Adrenal gland (tissue), 5 donors: ENCODE measurements around the gene WIZ.
"Not testable (repeated sequence)": the region's sequence is repeated elsewhere in the genome, so short reads cannot be mapped to it uniquely, and the experiment has no call there.

Source experiments
- POLR2A ChIP-seq, 2 donors: fragments of 450-650 bp; IDR thresholded peaks; one replicate each; pipeline ENCODE4 v1.6.1; 2017; ENCODE audit warnings: antibody characterized with exemption in 2 of 2, mild to moderate bottlenecking in 2 of 2, moderate library complexity in 1 of 2
- TF ChIP-seq, protein P1 (sequence below), 6 experiments: fragments of 450-650 bp in 4 of 6; fragments of 200-600 bp in 2 of 6; sonication (generic) in 1 of 6; IDR thresholded peaks; 1 replicate in 5 of 6; 2 replicates in 1 of 6; pipeline versions ENCODE4 v1.5.1 to v1.8.0; 2016 to 2021; ENCODE audit warnings: antibody characterized with exemption in 6 of 6, mild to moderate bottlenecking in 2 of 6, moderate library complexity in 1 of 6
- donor health status: DM: no; HTN: no; CAD: no.

DNA sequence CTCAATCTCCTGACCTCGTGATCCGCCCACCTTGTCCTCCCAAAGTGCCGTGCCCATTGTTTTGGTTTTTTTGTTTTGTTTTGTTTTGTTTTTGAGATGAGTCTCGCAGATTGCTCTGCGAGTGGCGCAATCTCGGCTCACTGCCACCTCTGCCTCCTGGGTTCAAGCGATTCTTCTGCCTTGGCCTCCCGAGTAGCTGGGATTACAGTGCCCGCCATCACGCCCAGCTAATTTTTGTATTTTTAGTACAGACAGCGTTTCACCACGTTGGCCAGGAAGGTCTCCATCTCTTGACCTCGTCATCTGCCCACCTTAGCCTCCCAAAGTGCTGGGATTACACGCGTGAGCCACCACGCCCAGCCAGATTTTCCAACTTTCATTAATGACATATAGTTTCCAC is 54.5 kb downstream of the WIZ start:
- TF ChIP-seq, protein P1, sequence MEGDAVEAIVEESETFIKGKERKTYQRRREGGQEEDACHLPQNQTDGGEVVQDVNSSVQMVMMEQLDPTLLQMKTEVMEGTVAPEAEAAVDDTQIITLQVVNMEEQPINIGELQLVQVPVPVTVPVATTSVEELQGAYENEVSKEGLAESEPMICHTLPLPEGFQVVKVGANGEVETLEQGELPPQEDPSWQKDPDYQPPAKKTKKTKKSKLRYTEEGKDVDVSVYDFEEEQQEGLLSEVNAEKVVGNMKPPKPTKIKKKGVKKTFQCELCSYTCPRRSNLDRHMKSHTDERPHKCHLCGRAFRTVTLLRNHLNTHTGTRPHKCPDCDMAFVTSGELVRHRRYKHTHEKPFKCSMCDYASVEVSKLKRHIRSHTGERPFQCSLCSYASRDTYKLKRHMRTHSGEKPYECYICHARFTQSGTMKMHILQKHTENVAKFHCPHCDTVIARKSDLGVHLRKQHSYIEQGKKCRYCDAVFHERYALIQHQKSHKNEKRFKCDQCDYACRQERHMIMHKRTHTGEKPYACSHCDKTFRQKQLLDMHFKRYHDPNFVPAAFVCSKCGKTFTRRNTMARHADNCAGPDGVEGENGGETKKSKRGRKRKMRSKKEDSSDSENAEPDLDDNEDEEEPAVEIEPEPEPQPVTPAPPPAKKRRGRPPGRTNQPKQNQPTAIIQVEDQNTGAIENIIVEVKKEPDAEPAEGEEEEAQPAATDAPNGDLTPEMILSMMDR (IDR thresholded peaks at IDR 0.05): not testable (repeated sequence)
- not testable (repeated sequence) for TF ChIP-seq POLR2A (IDR thresholded peaks at IDR 0.05)
